OCI-LY3 (cell line): ENCODE data around the gene DAP.

ENCODE experiments used
- EZH2phosphoT487 ChIP-seq: fragments of 200-600 bp; shearing (Covaris generic); IDR thresholded peaks from 2 replicates; pipeline ENCODE4 v1.6.1; 2018; ENCODE audit warnings: antibody characterized with exemption, mixed run types, low read depth
- TF ChIP-seq, protein P1 (sequence below): fragments of 200-600, 300-600 bp; sonication (generic); IDR thresholded peaks from 2 replicates; pipeline ENCODE4 v1.5.1; 2014; ENCODE audit warnings: antibody characterized with exemption, low read length, low read depth

DNA sequence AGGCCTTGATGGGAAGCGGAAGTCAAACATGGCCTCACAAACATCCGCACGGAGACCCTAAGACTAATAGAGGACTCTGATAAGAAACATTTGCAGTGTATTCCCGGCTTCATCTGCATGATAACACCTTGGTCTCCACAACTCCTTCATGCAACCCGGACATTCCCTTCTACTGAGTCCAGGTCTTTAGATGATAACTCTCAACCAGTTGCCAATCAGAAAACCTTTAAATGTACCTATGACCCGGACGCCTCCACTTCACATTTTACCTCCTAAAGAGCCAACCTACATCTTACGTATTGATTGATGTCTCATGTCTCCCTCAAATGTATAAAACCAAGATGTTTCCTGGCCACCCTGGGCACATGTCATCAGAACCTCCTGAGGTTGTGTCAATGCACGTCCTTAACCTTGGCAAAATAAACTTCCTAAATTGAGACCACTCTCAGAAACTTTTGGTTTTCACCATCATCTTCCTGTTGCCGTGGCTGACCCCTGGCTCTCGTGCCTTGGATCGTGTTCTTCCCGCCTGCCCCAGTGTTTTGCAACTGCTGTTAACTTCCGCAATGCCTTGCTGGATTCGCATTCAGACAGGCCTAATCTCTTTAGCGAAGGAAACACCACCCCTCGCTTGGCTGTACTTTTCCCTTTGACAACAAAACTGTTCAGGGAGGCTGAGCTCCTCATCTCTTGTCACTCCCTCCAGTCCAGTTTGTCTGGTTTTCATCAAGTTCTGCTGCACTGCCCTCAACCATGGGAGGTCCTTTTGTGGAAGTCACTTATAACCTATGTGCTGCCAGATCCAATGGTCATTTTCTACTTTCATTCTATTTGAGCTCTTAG, 1.1 kb upstream of the DAP start:
- no peak for TF ChIP-seq EZH2phosphoT487
- TF ChIP-seq, protein P1, sequence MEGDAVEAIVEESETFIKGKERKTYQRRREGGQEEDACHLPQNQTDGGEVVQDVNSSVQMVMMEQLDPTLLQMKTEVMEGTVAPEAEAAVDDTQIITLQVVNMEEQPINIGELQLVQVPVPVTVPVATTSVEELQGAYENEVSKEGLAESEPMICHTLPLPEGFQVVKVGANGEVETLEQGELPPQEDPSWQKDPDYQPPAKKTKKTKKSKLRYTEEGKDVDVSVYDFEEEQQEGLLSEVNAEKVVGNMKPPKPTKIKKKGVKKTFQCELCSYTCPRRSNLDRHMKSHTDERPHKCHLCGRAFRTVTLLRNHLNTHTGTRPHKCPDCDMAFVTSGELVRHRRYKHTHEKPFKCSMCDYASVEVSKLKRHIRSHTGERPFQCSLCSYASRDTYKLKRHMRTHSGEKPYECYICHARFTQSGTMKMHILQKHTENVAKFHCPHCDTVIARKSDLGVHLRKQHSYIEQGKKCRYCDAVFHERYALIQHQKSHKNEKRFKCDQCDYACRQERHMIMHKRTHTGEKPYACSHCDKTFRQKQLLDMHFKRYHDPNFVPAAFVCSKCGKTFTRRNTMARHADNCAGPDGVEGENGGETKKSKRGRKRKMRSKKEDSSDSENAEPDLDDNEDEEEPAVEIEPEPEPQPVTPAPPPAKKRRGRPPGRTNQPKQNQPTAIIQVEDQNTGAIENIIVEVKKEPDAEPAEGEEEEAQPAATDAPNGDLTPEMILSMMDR: no peak
